ENCODE results near the gene MAP7D3.
"Not testable (repeated sequence)": the region's sequence is repeated elsewhere in the genome, so short reads cannot be mapped to it uniquely, and the experiment has no call there.

MAP7D3 gene, protein sequence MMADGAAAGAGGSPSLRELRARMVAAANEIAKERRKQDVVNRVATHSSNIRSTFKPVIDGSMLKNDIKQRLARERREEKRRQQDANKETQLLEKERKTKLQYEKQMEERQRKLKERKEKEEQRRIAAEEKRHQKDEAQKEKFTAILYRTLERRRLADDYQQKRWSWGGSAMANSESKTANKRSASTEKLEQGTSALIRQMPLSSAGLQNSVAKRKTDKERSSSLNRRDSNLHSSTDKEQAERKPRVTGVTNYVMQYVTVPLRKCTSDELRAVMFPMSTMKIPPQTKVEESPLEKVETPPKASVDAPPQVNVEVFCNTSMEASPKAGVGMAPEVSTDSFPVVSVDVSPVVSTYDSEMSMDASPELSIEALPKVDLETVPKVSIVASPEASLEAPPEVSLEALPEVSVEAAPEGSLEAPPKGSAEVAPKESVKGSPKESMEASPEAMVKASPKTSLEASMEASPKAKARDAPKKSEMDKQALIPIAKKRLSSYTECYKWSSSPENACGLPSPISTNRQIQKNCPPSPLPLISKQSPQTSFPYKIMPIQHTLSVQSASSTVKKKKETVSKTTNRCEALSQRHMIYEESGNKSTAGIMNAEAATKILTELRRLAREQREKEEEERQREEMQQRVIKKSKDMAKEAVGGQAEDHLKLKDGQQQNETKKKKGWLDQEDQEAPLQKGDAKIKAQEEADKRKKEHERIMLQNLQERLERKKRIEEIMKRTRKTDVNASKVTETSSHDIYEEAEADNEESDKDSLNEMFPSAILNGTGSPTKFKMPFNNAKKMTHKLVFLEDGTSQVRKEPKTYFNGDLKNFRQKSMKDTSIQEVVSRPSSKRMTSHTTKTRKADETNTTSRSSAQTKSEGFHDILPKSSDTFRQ

DNA sequence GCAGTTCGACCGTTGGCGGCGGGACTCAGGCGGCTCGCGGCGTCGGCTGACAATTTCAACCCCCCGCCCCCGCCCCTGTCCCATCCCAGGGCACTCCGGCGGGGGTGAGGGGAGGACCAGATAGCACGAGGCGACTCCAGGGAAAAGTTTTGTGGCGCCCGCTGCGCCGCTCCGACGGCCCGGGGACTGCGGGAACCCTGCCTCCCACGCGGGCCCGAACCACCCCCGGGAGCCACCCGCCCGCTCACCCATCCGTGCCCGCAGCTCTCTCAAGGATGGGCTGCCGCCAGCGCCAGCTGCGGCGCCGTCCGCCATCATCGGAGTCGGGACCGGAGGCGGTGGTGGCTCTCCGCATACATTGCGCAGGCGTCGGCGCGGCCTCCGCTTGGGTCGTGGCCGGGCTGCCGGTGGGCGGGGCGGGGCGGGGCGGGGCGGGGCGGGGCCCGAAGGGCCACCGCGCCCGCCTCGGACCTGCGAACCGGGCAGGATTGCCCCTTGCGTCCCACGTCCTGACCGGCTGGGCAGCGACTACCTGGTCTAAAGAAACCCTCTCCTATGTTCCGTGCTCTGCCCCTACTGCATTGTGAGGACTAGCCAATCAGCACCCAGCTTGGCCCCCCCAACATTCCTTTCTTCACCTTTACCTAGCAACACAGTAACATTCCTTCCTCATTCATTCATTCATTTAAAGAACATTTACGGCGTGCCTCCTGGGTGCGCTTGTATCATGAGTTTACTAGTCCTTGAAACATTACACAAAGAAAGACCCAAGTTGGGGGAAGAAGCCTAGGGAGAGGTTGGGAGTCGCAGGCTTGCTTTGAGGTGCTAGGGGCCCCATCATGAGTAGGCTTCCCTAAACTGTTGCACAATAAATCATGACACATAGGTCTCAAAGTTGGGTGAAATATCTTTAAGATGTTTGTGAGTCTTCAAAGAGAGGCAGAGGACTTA is at the start of gene MAP7D3:
Gene MAP7D3 (minus strand): TSS at position 360 of the 951 bp plus-strand sequence. CDS start 42 bp downstream, at position 318.
- peak; percentile 48 to 79 (median 61) for DNase-seq

DNA sequence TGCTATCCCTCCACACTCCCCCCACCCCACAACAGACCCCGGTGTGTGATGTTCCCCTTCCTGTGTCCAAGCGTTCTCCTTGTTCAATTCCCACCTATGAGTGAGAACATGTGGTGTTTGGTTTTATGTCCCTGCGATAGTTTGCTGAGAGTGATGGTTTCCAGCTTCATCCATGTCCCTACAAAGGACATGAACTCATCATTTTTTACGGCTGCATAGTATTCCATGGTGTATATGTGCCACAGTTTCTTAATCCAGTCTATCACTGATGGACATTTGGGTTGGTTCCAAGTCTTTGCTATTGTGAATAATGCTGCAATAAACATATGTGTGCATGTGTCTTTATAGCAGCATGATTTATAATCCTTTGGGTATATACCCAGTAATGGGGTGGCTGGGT is 49.5 kb upstream of the MAP7D3 start, which contains the start of gene ADGRG4:
Gene ADGRG4 (plus strand): TSS at position 243 of the 400 bp plus-strand sequence. CDS start 7,815 bp downstream, outside the sequence.
- DNase-seq: not testable (repeated sequence)

GRCh38 chrX:136295380-136295779 is 44.2 kb upstream of the MAP7D3 start:
- DNase-seq: no peak

DNA sequence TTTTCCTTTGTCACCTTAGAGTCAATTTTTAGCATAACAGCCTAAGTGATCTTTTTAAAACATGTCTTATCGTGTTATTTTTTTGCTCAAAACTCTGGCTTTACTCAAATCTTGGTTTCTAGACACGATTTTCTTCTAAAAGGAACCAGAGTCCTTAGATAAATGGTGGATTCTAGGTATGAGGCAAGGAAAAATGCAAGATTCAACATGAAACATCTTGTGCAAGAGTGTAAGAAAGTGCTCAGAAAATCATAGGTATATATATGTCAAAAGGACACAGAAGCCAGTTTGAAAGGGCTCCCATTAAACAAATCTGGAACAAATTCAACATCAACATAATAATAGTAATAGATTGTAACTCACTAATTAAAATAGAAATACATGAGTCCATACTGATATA is 41.5 kb upstream of the MAP7D3 start:
- DNase-seq: no peak

- DNase-seq: no peak
These were observed 40.6 kb upstream of the MAP7D3 start for GRCh38 chrX:136291824-136292223.

- DNase-seq: not testable (repeated sequence)
These were observed 35.2 kb upstream of the MAP7D3 start for GRCh38 chrX:136286375-136286774.

DNA sequence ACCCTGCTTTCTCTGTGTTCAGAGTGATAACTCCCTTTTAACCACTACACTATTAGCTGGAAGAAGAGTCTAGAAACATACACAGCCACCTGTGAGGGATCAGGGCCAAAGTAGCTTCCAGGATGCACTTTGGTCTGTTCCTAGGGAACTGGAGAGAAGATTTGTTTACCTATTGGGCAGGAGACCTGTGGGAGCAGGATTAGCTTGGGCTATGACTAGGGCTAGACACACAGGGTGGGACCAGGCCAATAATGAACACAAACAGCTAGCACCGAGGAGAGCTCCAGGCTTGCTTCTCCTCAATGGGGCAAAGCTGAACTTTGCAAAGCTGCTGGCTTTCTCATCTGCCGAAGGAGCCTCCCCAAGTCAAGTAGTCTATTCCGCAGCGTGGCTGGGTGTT is 24.4 kb upstream of the MAP7D3 start:
- no peak for DNase-seq

GRCh38 chrX:136273986-136274385 is 22.8 kb upstream of the MAP7D3 start:
- DNase-seq: no peak

DNA sequence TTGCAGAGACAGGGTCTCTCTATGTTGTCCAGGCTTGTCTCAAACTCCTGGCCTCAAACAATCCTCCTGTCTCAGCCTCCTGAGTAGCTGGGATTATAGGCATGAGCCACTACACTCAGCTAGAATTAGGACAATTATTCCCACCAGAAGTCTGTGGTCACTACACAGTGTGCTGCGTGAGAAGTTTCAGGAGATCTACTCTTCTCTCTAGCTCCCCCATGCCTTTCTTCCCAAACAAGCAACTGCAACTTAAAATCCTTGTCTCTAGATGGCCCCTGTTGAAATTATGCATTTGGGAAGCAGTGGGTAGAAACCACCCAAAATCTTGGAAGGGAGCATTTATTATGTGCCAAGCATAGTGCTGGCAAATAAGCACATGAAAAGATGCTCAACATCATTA is 21.1 kb upstream of the MAP7D3 start:
- DNase-seq: no peak

DNA sequence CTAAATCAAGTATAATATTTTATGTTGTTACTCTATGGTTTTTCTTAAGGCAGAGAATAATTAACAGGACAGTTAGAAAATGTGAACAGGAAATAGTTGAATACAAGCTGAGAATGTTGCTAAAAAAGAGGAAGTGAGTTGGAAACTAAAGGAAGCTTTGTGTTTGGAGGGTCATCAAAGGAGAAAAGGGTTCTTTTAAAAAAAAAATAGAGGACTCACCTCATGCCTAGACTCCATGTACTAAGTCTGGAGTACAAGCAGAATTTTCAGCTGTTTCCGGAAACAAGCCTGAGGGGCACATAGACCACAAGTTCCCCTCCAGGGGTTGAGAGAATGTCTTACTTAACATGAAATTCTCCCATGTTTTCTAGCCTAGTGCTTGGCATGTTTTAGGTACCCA is 20.1 kb upstream of the MAP7D3 start:
- no peak for DNase-seq

DNA sequence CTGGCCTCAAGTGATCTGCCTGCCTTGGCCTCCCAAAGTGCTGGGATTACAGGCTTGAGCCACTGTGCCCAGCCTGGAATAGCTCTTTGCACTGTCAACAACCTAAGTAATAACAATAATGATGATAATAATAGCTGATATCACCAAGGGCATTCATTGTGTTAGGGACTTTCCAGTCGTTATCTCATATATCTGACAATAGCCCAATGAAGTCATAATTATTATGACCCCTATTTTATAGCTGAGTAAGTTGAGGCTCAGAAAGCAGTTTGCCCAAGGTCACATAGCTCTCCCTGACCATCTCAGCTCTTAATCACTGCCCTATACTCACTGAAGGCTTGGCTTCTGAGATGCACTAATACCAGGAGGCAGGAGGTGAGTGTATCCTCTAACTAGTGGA is 18.7 kb upstream of the MAP7D3 start:
- no peak for DNase-seq

- peak in 4 of 6 experiments; percentile 2 to 46 (median 24) for DNase-seq
These were observed 17.1 kb upstream of the MAP7D3 start for GRCh38 chrX:136268051-136269048.

GRCh38 chrX:136266828-136267227 is 15.6 kb upstream of the MAP7D3 start:
- DNase-seq: no peak

GRCh38 chrX:136262812-136263315 is 11.7 kb upstream of the MAP7D3 start:
- no peak for DNase-seq

DNA sequence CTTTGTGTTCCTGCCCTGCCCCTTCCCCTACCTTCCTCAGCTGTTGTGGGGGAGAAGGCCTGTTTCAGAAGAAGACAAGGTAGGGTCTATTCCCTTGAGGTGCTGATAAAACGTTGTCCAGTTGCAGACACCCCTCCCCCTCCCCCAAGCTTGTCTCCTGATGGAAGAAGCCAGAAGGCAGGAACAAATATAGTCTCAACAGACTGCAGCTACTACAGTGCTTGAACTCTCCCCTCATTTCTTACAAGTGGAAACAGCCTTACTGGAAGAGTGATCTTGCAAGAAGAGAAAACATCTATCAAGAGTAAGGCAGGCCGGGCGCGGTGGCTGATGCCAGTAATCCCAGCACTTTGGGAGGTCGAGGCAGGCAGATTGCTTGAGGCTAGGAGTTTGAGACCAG is 11.0 kb upstream of the MAP7D3 start:
- DNase-seq: no peak

- no peak for DNase-seq
These were observed 10.1 kb upstream of the MAP7D3 start for GRCh38 chrX:136261321-136261720.

DNA sequence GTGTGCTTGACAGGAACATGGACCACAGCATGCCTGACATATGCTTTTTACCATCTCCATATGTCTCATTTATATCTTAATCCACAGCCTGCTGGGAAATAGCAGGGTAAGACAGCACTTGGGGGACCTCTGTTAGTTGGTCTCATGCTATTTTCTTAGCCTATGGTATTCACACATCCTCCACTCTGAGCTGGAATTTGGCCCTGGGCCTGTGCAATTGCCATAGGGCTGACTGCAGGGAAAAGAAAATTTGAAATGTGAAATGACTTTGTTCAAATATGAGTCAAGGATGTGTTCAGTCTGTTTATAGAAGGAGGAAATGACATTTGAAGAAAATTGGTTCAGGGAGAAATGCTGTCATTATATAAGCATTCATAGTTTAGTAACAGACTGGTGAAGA is 9.6 kb upstream of the MAP7D3 start:
- DNase-seq: no peak

DNA sequence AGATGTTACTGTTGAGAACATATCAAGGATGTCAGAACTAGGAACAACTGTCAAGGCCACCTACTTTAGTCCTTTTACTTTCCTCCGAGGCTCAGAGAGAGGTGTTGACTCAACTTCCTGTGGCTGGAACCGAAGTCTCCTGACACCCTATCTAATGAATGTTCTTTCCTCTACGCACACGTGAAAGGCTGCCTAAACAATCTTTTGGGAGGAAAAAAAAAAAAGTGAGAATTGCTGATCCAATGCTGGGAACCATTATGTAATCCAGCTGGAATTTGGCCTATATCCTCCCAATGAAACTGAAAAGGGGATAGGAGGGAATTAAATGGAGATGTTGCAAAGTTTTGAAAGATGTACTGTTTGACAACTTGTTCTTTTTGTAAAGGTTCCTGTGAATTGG is 8.3 kb upstream of the MAP7D3 start:
- no peak for DNase-seq

DNA sequence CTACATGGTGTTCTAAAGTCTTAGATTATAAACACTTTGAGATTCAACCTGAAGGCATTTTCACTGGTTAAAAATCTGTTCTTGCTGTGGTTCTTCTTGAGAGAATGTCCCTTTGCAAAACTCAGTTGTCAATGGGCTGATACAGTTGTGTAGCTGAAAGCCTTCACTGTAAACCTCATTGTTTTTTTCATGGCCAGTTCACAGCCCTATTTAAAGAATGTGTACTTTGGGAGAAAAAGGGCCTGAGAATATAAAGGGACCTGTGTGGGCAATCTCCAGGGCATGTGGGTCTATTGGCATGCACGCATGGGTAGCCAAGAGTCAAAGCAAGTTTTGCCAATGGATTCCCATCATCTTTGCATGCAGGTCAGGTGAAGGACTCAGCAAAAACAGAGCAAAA is 7.8 kb upstream of the MAP7D3 start:
- DNase-seq: no peak

DNA sequence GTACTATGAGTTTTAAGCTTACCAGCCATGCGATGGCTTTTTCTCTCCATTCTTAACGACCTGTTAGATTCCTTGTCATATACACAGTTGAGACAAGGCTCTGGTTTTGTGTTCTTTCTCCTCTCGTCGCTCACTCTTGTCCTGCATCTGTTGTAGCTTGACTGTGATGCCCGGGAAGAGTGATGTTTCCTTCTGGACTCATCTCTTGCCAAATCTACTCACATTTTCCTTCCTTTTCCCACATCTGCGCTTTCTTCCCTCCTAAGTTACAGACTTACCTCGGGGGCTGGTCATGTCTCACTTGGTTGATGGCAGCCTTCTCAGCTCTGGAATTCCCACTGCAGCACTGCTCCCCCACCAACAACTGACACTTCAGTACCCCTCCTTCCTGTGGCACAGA is 4.8 kb upstream of the MAP7D3 start:
- no peak for DNase-seq

DNA sequence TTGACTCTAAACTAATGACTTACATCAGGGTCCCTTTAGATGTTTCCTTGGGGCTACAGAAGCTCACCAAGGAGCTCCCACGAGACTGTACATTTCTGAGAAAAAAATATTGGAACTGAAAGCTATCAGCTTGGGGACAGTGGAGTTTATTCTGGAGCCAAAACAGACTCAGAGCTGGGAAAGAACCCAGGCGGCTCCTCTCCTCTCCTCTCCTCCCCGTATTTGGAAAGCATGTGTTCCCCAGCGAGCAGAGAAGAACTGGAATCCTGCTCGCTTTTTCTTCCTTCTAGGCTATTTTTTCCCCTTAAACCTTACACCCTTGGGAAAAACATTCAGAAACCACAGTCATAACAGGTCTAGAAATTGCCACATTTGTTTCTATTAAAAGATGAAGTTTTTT is 4.3 kb upstream of the MAP7D3 start:
- no peak for DNase-seq
